SU-DHL-6 (cell line): Measurements from ENCODE around the gene FAXDC2.

ENCODE experiments used
- H2AFZ ChIP-seq: fragments of 200-600 bp; sonication (generic); 2 replicates; pipeline ENCODE4 v1.6.1; 2014; ENCODE audit warnings: low read depth, mild to moderate bottlenecking, moderate library complexity, mixed read lengths, antibody characterized with exemption, low read length; ENCODE audit not compliant: severe bottlenecking
- H3F3A ChIP-seq: fragments of 200-600 bp; shearing (Covaris generic); 2 replicates; pipeline ENCODE4 v1.6.0; 2016; ENCODE audit warnings: antibody characterized with exemption, mild to moderate bottlenecking; ENCODE audit not compliant: insufficient read depth
- H3K27ac ChIP-seq: fragments of 200-600 bp; sonication (generic); 2 replicates; pipeline ENCODE4 v1.5.1; 2016; ENCODE audit warnings: low read depth, mild to moderate bottlenecking, low read length, moderate library complexity, mixed read lengths
- H3K27me3 ChIP-seq: fragments of 200-600 bp; sonication (generic), shearing (Covaris generic); 2 replicates; pipeline ENCODE4 v1.6.0; 2014; ENCODE audit warnings: mild to moderate bottlenecking, low read length
- H3K36me3 ChIP-seq: fragments of 200-600 bp; sonication (generic); 2 replicates; pipeline ENCODE4 v1.6.1; 2014; ENCODE audit warnings: mild to moderate bottlenecking, low read length, mixed read lengths
- H3K4me2 ChIP-seq: fragments of 300-600, 200-600 bp; shearing (Covaris generic), sonication (generic); 2 replicates; pipeline ENCODE4 v1.6.0; 2014; ENCODE audit warnings: low read length, low read depth, mild to moderate bottlenecking; ENCODE audit not compliant: poor library complexity, severe bottlenecking
- H3K4me3 ChIP-seq: fragments of 200-600 bp; sonication (generic); 2 replicates; pipeline ENCODE4 v1.5.1; 2014; ENCODE audit warnings: antibody characterized with exemption, low read length, mild to moderate bottlenecking, mixed read lengths; ENCODE audit not compliant: insufficient read depth, poor library complexity, severe bottlenecking
- H3K79me2 ChIP-seq: fragments of 200-600 bp; sonication (generic); 2 replicates; pipeline ENCODE4 v1.6.1; 2014; ENCODE audit warnings: mild to moderate bottlenecking, low read length, moderate library complexity; ENCODE audit not compliant: insufficient read depth
- H3K9ac ChIP-seq: fragments of 200-600 bp; sonication (generic); 2 replicates; pipeline ENCODE4 v1.7.0; 2014; ENCODE audit warnings: mild to moderate bottlenecking, low read length
- H3K9me2 ChIP-seq: fragments of 200-600 bp; sonication (generic); replicated peaks from 2 replicates; pipeline ENCODE4 v1.6.1; 2014; ENCODE audit warnings: low read length; ENCODE audit not compliant: insufficient read depth
- H3K9me3 ChIP-seq: fragments of 200-600 bp; sonication (generic); 2 replicates; pipeline ENCODE4 v1.6.1; 2014; ENCODE audit warnings: low read length, mixed read lengths; ENCODE audit not compliant: insufficient read depth
- H4K20me1 ChIP-seq: fragments of 200-600 bp; sonication (generic); 2 replicates; pipeline ENCODE4 v1.6.1; 2014; ENCODE audit warnings: low read depth, mild to moderate bottlenecking, antibody characterized with exemption, low read length, moderate library complexity, mixed read lengths
- CTCF ChIP-seq: fragments of 200-600 bp; sonication (generic); IDR thresholded peaks from one replicate; pipeline ENCODE4 v1.5.1; 2017; ENCODE audit warnings: antibody characterized with exemption, mild to moderate bottlenecking, low read length, moderate library complexity; ENCODE audit not compliant: insufficient read depth, poor library complexity, severe bottlenecking
- EZH2phosphoT487 ChIP-seq: fragments of 200-600 bp; sonication (generic), shearing (Covaris generic); conservative IDR thresholded peaks from 2 replicates; pipeline ENCODE4 v1.6.1; 2018; ENCODE audit warnings: mild to moderate bottlenecking, antibody characterized with exemption, low read length, moderate library complexity, mixed read lengths

The FAXDC2 gene

GRCh38 chr5:154849264-154849785 is 1.1 kb downstream of the FAXDC2 start:
- Histone ChIP-seq H3F3A (no peaks in the 10 kb centered on the region), H4K20me1 (no peaks in the 10 kb centered on the region), H3K4me2 (no peak overlapping the region), H3K9me2 (no peaks in the 10 kb centered on the region), H3K79me2 (no peaks in the 10 kb centered on the region), H3K27me3 (no peaks in the 10 kb centered on the region), H3K36me3 (no peaks in the 10 kb centered on the region), H3K4me3 (no peak overlapping the region), H2AFZ (no peak overlapping the region), H3K9me3 (no peaks in the 10 kb centered on the region), H3K9ac (no peak overlapping the region), H3K27ac (no peak overlapping the region)
- TF ChIP-seq CTCF (no peak), EZH2phosphoT487 (no peak)

GRCh38 chr5:154844809-154845208 is 5.6 kb downstream of the FAXDC2 start:
- TF ChIP-seq EZH2phosphoT487 (no peak), CTCF (no peak)
- Histone ChIP-seq H3K4me2 (no peak overlapping the region), H3K9me2 (no peaks in the 10 kb centered on the region), H3K36me3 (no peaks in the 10 kb centered on the region), H3K79me2 (no peaks in the 10 kb centered on the region), H3K9ac (no peak overlapping the region), H2AFZ (no peak overlapping the region), H3K27ac (no peak overlapping the region), H3K27me3 (no peaks in the 10 kb centered on the region), H3K4me3 (no peak overlapping the region), H3K9me3 (no peaks in the 10 kb centered on the region), H4K20me1 (no peaks in the 10 kb centered on the region), H3F3A (no peaks in the 10 kb centered on the region)

GRCh38 chr5:154842689-154843530 is 7.5 kb downstream of the FAXDC2 start:
- no peaks in the 10 kb centered on the region for H3K36me3 ChIP-seq
- no peaks in the 10 kb centered on the region for H3F3A ChIP-seq
- H3K79me2 ChIP-seq: no peaks in the 10 kb centered on the region
- H3K9me2 ChIP-seq: no peaks in the 10 kb centered on the region
- no peaks in the 10 kb centered on the region for H4K20me1 ChIP-seq
- no peaks in the 10 kb centered on the region for H3K9me3 ChIP-seq
- no peaks in the 10 kb centered on the region for H3K27me3 ChIP-seq
- no peak overlapping the region for H3K4me2 ChIP-seq
- H3K27ac ChIP-seq: no peak overlapping the region
- no peak overlapping the region for H2AFZ ChIP-seq
- TF ChIP-seq EZH2phosphoT487: no peak
- TF ChIP-seq CTCF: no peak
- H3K4me3 ChIP-seq: no peak overlapping the region
- no peak overlapping the region for H3K9ac ChIP-seq
